HL-60 (cell line): ENCODE measurements around the gene C19orf47.

Experiments
- POLR2AphosphoS5 ChIP-seq: IDR thresholded peaks from 2 replicates; pipeline ENCODE4 v1.6.1; 2012; ENCODE audit warnings: low read depth
- TF ChIP-seq, protein P1 (sequence below): IDR thresholded peaks from one replicate; pipeline ENCODE4 v1.5.1; 2011; ENCODE audit warnings: low read length, control low read depth, inconsistent platforms; ENCODE audit not compliant: insufficient read depth
- TF ChIP-seq, protein P2 (sequence below): IDR thresholded peaks from 2 replicates; pipeline ENCODE4 v1.6.1; 2012; ENCODE audit warnings: low read depth; ENCODE audit not compliant: insufficient replicate concordance

DNA sequence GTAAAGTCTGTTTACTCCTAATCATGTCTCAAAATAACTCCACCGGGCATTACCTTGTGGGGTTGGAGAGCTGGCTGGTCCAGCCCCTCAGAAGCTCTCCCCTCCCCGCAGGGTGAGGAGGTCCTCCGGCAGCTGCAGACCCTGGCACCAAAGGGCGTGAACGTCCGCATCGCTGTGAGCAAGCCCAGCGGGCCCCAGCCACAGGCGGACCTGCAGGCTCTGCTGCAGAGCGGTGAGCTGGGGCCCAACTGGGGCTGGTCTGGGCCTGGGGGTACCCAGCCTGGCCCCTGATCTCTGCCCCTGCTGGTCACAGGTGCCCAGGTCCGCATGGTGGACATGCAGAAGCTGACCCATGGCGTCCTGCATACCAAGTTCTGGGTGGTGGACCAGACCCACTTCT, 21.6 kb upstream of the C19orf47 start:
- TF ChIP-seq, protein P1, sequence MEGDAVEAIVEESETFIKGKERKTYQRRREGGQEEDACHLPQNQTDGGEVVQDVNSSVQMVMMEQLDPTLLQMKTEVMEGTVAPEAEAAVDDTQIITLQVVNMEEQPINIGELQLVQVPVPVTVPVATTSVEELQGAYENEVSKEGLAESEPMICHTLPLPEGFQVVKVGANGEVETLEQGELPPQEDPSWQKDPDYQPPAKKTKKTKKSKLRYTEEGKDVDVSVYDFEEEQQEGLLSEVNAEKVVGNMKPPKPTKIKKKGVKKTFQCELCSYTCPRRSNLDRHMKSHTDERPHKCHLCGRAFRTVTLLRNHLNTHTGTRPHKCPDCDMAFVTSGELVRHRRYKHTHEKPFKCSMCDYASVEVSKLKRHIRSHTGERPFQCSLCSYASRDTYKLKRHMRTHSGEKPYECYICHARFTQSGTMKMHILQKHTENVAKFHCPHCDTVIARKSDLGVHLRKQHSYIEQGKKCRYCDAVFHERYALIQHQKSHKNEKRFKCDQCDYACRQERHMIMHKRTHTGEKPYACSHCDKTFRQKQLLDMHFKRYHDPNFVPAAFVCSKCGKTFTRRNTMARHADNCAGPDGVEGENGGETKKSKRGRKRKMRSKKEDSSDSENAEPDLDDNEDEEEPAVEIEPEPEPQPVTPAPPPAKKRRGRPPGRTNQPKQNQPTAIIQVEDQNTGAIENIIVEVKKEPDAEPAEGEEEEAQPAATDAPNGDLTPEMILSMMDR, result no peak
- TF ChIP-seq POLR2AphosphoS5, result no peak
- TF ChIP-seq, protein P2, sequence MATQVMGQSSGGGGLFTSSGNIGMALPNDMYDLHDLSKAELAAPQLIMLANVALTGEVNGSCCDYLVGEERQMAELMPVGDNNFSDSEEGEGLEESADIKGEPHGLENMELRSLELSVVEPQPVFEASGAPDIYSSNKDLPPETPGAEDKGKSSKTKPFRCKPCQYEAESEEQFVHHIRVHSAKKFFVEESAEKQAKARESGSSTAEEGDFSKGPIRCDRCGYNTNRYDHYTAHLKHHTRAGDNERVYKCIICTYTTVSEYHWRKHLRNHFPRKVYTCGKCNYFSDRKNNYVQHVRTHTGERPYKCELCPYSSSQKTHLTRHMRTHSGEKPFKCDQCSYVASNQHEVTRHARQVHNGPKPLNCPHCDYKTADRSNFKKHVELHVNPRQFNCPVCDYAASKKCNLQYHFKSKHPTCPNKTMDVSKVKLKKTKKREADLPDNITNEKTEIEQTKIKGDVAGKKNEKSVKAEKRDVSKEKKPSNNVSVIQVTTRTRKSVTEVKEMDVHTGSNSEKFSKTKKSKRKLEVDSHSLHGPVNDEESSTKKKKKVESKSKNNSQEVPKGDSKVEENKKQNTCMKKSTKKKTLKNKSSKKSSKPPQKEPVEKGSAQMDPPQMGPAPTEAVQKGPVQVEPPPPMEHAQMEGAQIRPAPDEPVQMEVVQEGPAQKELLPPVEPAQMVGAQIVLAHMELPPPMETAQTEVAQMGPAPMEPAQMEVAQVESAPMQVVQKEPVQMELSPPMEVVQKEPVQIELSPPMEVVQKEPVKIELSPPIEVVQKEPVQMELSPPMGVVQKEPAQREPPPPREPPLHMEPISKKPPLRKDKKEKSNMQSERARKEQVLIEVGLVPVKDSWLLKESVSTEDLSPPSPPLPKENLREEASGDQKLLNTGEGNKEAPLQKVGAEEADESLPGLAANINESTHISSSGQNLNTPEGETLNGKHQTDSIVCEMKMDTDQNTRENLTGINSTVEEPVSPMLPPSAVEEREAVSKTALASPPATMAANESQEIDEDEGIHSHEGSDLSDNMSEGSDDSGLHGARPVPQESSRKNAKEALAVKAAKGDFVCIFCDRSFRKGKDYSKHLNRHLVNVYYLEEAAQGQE, result no peak
